ENCODE data around the gene ACIN1.

ACIN1 gene

DNA sequence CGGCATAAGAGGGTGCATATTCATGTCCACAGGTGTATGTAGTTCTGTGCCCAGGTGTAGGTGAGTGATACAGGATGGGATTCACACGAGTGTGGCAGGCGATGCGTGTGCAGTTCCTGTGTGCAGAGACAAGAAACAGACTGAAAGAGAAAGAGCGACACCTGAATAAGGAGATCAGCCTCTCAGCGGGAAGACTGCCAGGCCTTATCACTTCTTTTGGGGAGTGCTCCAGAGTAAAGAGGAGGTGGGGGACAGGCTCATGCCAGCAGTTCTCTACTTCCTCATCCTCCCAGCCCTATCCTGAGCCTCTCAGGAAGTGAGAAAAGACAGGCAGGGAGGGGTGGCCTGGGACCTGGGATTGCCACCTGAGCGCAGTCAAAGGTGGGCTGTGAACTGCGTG lies 50.1 kb downstream of the ACIN1 start:
- H3K27me3 ChIP-seq (ENCODE audit: insufficient read depth, low read depth) = no peaks in the 10 kb centered on the region
- H4K20me1 ChIP-seq (ENCODE audit: insufficient read depth) = no peaks in the 10 kb centered on the region
- no peak overlapping the region for H2AFZ ChIP-seq (ENCODE audit: low read depth)
- no peak overlapping the region for H3K4me2 ChIP-seq
- no peak overlapping the region for H3K27ac ChIP-seq
- no peak overlapping the region for H3K9ac ChIP-seq
- H3K36me3 ChIP-seq (ENCODE audit: insufficient read depth) = no peaks in the 10 kb centered on the region
- TF ChIP-seq CTCF (conservative IDR thresholded peaks at IDR 0.05; ENCODE audit: low read depth, low read length) = no peak
- no peaks in the 10 kb centered on the region for H3K4me1 ChIP-seq (ENCODE audit: low read depth, poor library complexity, severe bottlenecking)
- no peaks in the 10 kb centered on the region for H3K79me2 ChIP-seq (ENCODE audit: insufficient read depth, low read depth)
- no peak overlapping the region for H3K4me3 ChIP-seq (IDR thresholded peaks at IDR 0.05; ENCODE audit: insufficient read depth, low read depth, low read length)

DNA sequence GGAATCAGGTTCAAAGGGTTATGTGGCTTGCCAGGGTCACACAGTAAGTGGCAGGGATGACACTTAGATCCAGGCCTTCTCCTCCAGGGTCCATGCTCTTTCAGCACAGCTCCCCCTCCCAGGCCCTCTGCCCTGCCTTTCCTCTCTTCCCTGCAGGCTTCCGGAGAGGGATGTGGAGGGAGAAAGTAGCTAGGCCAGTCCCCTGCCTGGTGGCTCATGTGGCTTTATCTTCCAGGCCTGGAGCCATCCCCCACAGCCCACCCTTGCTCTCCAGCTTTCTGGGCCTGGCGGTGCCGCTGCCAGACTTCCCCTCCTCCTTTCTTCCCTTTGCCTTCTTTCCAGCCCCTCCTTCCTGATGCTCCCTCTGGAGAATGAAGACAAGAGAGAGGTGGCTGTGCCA lies 51.2 kb downstream of the ACIN1 start:
- H3K27me3 ChIP-seq (ENCODE audit: insufficient read depth, low read depth) = no peaks in the 10 kb centered on the region
- H2AFZ ChIP-seq (ENCODE audit: low read depth) = no peak overlapping the region
- no peak overlapping the region for H3K9ac ChIP-seq
- TF ChIP-seq CTCF (conservative IDR thresholded peaks at IDR 0.05; ENCODE audit: low read depth, low read length) = no peak
- no peak overlapping the region for H3K4me3 ChIP-seq (IDR thresholded peaks at IDR 0.05; ENCODE audit: insufficient read depth, low read depth, low read length)
- no peaks in the 10 kb centered on the region for H4K20me1 ChIP-seq (ENCODE audit: insufficient read depth)
- H3K4me2 ChIP-seq = no peak overlapping the region
- no peak overlapping the region for H3K27ac ChIP-seq
- no peaks in the 10 kb centered on the region for H3K79me2 ChIP-seq (ENCODE audit: insufficient read depth, low read depth)
- no peaks in the 10 kb centered on the region for H3K36me3 ChIP-seq (ENCODE audit: insufficient read depth)
- H3K4me1 ChIP-seq (ENCODE audit: low read depth, poor library complexity, severe bottlenecking) = no peaks in the 10 kb centered on the region

DNA sequence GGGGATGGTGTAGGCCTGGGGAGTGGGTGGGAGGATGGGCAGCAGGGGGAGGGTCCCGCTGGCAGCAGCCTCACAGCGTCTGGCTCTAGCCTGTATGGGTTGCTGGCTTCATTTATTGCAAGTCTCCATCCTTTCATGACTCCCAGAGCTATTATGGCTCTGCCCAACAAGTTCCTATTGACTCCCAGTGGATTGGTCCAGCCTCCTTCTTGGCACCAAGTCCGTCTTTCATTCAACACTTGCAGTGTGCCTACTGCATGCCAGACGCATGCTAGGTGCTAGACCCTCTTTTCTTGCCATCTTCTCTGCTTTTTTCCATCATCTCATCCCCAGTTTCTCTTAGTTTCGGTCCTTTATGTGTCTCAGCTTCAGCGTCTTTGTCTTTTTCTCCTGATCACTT lies 51.8 kb downstream of the ACIN1 start:
- no peaks in the 10 kb centered on the region for H4K20me1 ChIP-seq (ENCODE audit: insufficient read depth)
- no peaks in the 10 kb centered on the region for H3K4me1 ChIP-seq (ENCODE audit: low read depth, poor library complexity, severe bottlenecking)
- H3K4me3 ChIP-seq (IDR thresholded peaks at IDR 0.05; ENCODE audit: insufficient read depth, low read depth, low read length) = no peak overlapping the region
- H3K27me3 ChIP-seq (ENCODE audit: insufficient read depth, low read depth) = no peaks in the 10 kb centered on the region
- no peak overlapping the region for H2AFZ ChIP-seq (ENCODE audit: low read depth)
- no peaks in the 10 kb centered on the region for H3K79me2 ChIP-seq (ENCODE audit: insufficient read depth, low read depth)
- TF ChIP-seq CTCF (conservative IDR thresholded peaks at IDR 0.05; ENCODE audit: low read depth, low read length) = no peak
- no peaks in the 10 kb centered on the region for H3K36me3 ChIP-seq (ENCODE audit: insufficient read depth)
- no peak overlapping the region for H3K4me2 ChIP-seq
- no peak overlapping the region for H3K27ac ChIP-seq
- H3K9ac ChIP-seq = no peak overlapping the region

DNA sequence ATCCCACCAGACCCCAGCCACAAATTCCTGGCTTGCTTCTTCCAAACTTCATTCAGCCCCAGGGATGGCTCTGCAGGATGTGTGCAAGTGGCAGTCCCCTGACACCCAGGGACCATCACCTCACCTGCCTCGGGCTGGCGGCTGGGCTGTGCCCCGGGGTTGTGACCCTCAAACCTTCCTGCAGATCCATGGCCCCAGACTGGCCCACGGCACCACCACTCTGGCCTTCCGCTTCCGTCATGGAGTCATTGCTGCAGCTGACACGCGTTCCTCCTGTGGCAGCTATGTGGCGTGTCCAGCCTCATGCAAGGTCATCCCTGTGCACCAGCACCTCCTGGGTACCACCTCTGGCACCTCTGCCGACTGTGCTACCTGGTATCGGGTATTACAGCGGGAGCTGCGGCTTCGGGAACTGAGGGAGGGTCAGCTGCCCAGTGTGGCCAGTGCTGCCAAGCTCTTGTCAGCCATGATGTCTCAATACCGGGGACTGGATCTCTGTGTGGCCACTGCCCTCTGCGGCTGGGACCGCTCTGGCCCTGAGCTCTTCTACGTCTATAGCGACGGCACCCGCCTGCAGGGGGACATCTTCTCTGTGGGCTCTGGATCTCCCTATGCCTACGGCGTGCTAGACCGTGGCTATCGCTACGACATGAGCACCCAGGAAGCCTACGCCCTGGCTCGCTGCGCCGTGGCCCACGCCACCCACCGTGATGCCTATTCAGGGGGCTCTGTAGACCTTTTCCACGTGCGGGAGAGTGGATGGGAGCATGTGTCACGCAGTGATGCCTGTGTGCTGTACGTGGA lies 52.6 kb downstream of the ACIN1 start, which contains the start of gene PSMB11:
Gene PSMB11 (plus strand): TSS at position 51 of the 804 bp plus-strand sequence. CDS start 14 bp downstream, at position 65.
- Histone ChIP-seq H2AFZ (ENCODE audit: low read depth) (no peak within 1 kb of the TSS), H3K36me3 (ENCODE audit: insufficient read depth) (no peaks in the 10 kb centered on the region), H3K27ac (no peak within 1 kb of the TSS), H3K79me2 (ENCODE audit: insufficient read depth, low read depth) (no peaks in the 10 kb centered on the region), H3K4me1 (ENCODE audit: low read depth, poor library complexity, severe bottlenecking) (no peaks in the 10 kb centered on the region), H3K9ac (no peak within 1 kb of the TSS), H3K27me3 (ENCODE audit: insufficient read depth, low read depth) (no peaks in the 10 kb centered on the region), H3K4me2 (no peak within 1 kb of the TSS), H4K20me1 (ENCODE audit: insufficient read depth) (no peaks in the 10 kb centered on the region), H3K4me3 (IDR thresholded peaks at IDR 0.05; ENCODE audit: insufficient read depth, low read depth, low read length) (no peak within 1 kb of the TSS)
- TF ChIP-seq CTCF (conservative IDR thresholded peaks at IDR 0.05; ENCODE audit: low read depth, low read length) = no peak
